WI38 (cell line): ENCODE results near the gene TDRD9.
A peak's percentile ranks its signal among the peaks of the same experiment; 100 is the strongest.

Experiments used
- H3K4me3 ChIP-seq: 2 replicates; pipeline ENCODE4 v1.5.1; 2011; ENCODE audit warnings: low read depth, mild to moderate bottlenecking, control low read depth, low read length
- CTCF ChIP-seq: IDR thresholded peaks from 2 replicates; pipeline ENCODE4 v1.5.1; 2012; ENCODE audit warnings: low read depth, mild to moderate bottlenecking, control low read depth, low read length

Gene TDRD9

DNA sequence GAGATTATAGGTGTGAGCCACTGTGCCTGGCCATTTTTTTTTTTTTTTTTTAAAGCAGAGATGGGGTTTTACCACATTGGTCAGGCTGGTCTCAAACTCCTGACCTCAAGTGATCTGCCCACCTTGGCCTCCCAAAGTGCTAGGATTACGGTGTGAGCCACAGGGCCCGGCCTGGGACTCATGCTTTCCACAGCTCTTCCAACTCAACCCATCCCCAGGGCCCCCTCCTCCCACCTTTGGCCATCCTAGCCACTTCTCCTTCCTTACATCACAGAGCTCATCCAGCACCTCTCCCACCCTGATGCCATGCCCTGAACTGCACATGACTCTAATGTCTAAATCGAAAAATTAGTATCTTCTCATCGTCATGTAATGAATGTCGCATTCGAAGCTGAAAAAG lies 12.6 kb upstream of the TDRD9 start:
- TF ChIP-seq CTCF, result no peak
- H3K4me3 ChIP-seq, result no peak overlapping the region

DNA sequence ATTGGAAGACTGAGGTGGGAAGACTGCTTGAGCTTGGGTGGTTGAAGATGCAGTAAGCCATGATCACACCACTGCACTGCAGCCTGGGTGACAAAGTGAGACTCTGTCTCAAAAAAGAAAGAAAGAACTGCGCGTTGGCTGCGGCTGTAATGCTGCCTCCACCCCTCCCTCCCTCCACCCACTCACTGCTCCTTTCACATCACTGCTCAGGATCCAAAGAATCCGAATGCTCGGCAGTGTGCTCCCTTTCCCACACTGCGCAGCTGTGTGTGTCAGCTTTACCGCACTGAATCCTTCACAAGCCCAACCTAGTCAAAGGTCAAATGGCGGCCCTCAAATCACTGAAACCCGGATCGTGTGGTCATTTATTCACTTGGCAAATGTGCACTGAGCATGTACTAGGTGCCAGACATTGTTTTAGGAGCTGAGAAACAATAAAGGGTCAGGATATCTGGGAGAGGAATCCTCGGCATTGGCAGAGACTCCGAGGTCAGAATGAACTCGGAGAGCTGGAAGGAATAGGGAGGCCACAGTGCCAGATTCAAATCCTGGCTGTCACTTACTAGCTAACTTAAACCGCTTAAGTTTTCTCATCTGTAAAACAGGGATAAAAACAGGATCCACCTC lies 11.5 kb upstream of the TDRD9 start:
- TF ChIP-seq CTCF, result no peak
- H3K4me3 ChIP-seq, result no peak overlapping the region

GRCh38 chr14:103920981-103921854 lies 7.0 kb upstream of the TDRD9 start:
- TF ChIP-seq CTCF, result peak; percentile 91
- H3K4me3 ChIP-seq, result peak overlapping the region; percentile 98

DNA sequence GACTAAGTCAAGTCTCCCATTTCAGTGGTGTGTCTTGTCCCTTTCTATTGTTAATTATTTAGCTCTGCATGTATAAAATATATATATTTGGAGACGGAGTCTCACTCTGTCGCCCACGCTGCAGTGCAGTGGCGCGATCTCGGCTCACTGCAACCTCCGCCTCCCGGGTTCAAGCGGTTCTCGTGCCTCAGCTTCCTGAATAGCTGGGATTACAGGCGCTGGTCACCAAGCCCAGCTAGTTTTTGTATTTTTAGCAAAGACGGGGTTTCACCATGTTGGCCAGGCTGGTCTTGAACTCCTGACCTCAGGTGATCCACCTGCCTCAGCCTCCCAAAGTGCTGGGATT lies 6.4 kb upstream of the TDRD9 start:
- peak overlapping the region; percentile 98; the same call in 1 of the 2 replicates for H3K4me3 ChIP-seq

- no peak overlapping the region for H3K4me3 ChIP-seq
- TF ChIP-seq CTCF, result no peak
These were observed 4.4 kb upstream of the TDRD9 start for GRCh38 chr14:103923863-103924262.

GRCh38 chr14:103925316-103925715 lies 2.9 kb upstream of the TDRD9 start:
- TF ChIP-seq CTCF, result no peak
- H3K4me3 ChIP-seq, result no peak overlapping the region

DNA sequence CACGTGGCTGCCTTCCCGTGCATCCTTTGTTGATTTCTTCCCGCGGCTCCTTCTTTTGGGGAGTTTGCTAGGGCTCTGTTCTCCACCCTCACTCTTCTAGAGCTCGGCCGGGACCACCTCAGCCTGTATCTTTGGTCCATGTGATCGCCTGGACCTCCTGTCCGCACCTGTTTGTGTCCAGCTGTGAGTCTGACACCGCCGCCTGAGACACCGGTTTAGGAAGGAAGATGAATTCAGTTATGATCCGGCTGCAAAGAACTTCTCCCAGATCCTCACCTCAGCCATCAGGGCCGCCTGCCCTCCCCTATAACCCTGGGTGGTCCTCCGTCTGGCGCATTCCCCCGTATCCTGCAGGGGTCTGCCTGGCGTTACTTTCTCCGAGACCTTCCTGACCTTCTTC lies 690 bp upstream of the TDRD9 start:
- no peak for TF ChIP-seq CTCF
- no peak overlapping the region for H3K4me3 ChIP-seq
